Kidney capillary endothelial cell (primary cell): Measurements from ENCODE around the gene SRSF3.
"Not testable (repeated sequence)": the region's sequence is repeated elsewhere in the genome, so short reads cannot be mapped to it uniquely, and the experiment has no call there.

Experiments
- DNase-seq: peaks from one replicate; pipeline ENCODE4 v3.0.0-alpha.2; 2018; ENCODE audit warnings: low spot score

Gene SRSF3

DNA sequence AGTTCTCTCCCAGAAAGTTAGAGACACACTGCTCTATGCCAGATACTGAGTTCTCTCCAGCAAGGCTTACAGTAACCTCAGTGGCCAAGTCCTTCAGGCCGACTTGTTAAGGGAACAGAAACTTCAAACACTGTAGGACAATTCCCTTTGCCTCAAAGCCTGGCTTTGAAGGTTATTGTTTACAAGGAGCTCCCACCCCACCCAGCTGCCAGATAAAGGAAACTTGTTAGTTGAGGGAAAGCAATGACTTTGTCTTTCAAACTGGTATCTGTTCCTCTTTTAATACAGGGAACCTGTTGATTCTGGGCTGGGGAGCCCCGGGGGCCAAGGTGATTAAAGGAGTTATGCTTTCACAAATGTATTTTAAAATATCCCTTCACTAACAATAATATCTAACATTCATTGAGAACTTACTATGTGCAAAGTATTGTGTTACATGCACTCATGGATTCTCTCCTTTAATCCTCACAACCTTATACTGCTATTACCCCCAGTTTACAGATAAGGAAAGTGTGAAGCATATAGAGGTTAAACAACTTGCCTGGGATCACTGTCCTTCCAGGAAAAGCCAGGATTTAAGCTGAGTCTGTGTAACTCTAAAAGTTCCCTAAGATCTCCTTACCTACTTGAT is 56.8 kb downstream of the SRSF3 start:
- no peak for DNase-seq

DNA sequence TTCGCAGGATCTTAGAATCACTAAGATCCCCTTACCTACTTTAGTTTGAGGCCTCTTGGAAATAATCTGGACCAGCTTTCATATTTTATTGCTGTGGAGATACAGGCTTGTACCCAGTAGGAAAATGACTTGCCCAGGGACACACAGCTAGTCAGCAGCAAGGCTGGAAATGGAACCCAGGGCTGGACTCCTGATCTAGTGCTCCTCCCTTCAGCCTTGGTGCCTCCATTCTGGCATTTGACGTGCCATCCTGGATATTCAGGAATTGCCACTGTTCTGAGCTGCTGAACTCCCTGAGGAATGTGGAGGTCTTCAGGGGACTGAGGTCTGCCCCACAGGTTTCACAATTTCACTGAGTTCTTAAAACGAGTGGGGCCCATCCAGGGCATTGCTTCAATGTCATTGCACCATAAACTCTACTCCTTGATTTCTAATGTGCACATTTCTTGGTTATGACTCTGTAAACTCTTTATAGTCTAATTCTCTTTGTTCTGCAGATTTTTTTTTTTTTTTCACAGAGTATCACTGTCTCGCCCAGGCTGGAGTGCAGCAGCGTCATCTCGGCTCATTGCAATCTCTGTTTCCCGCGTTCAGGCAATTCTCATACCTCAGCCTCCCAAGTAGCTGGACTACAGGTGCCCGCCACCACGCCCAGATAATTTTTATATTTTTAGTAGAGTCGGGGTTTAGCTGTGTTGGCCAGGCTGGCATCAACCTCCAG is 57.7 kb downstream of the SRSF3 start:
- DNase-seq: no peak

DNA sequence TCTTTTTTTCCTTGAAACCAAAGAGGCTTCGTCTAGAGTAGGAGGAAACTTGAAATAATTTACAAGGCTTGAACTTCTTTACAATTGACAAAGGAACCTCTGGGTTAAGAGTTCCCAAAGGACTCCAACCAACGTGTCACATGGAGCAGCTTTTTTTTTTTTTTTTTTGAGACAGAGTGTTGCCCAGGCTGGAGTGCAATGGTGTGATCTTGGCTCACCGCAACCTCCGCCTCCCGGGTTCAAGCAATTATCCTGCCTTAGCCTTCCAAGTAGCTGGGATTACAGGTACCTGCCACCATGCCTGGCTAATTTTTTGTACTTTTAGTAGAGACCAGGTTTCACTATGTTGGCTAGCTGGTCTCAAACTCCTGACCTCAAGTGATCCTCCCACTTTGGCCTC is 60.3 kb downstream of the SRSF3 start:
- DNase-seq: not testable (repeated sequence)
